Lower lobe of right lung (tissue), 2 donors: ENCODE data around the gene DNPH1. TPM values are rescaled to one million over a fixed set of nuclear protein-coding genes. Genes with fewer than 3 reads are reported as not detected.

Source experiments
- ATAC-seq, 2 donors: fragments of 200-7000 bp; cut with Tn5 transposase; one replicate each; pipeline ENCODE4 v1.9.1; 2020 to 2022; ENCODE audit warnings: mild to moderate bottlenecking in 2 of 2, moderate library complexity in 2 of 2
- DNase-seq: peaks from one replicate; pipeline ENCODE4 v3.0.0-alpha.2; 2020
- H3K27ac ChIP-seq: fragments of 200-600 bp; one replicate; pipeline ENCODE4 v1.8.0; 2022
- H3K27me3 ChIP-seq: fragments of 200-600 bp; one replicate; pipeline ENCODE4 v1.8.0; 2022; ENCODE audit warnings: low read depth
- H3K36me3 ChIP-seq: fragments of 200-600 bp; one replicate; pipeline ENCODE4 v1.8.0; 2022; ENCODE audit warnings: mild to moderate bottlenecking
- H3K4me1 ChIP-seq: fragments of 200-600 bp; one replicate; pipeline ENCODE4 v1.8.0; 2022
- H3K4me3 ChIP-seq: fragments of 200-600 bp; one replicate; pipeline ENCODE4 v1.8.0; 2022; ENCODE audit warnings: mild to moderate bottlenecking
- H3K9me3 ChIP-seq: fragments of 200-600 bp; one replicate; pipeline ENCODE4 v1.8.0; 2022
- CTCF ChIP-seq: fragments of 200-600 bp; IDR thresholded peaks from one replicate; pipeline ENCODE4 v1.8.0; 2022; ENCODE audit warnings: antibody characterized with exemption, mild to moderate bottlenecking
- intact Hi-C: fragments of 100-400 bp; cut with DNase I; formaldehyde crosslinking; loops from one replicate; pipeline ENCODE4 v1.11.0; 2022
- total RNA-seq: library from RNA; stranded (reverse); fragmentation: NEBNext Ultra II Directional; extraction: Animal tissue kit (Norgen Biotek cat#: 25700); gene quantifications from one replicate; pipeline ENCODE4 v1.2.1, GENCODE V29; 2021
- donor health status: DM: no; HTN: yes; CAD: no; lungs with severe emphysema.

DNPH1 gene
- total RNA-seq, 1 donor from 2014 or later = 24.0 TPM

- ATAC-seq = no peak
- no peak for DNase-seq
- TF ChIP-seq CTCF = no peak
- intact Hi-C loops = no loop called here
- H3K4me1 ChIP-seq = no peaks in the 10 kb centered on the region
- H3K4me3 ChIP-seq = no peak overlapping the region
- H3K27me3 ChIP-seq = no peaks in the 10 kb centered on the region
- no peak overlapping the region for H3K27ac ChIP-seq
- no peaks in the 10 kb centered on the region for H3K9me3 ChIP-seq
- peaks cover 35% of the 10 kb centered on the region for H3K36me3 ChIP-seq
These were observed 17.3 kb downstream of the DNPH1 start for GRCh38 chr6:43211955-43212354.

DNA sequence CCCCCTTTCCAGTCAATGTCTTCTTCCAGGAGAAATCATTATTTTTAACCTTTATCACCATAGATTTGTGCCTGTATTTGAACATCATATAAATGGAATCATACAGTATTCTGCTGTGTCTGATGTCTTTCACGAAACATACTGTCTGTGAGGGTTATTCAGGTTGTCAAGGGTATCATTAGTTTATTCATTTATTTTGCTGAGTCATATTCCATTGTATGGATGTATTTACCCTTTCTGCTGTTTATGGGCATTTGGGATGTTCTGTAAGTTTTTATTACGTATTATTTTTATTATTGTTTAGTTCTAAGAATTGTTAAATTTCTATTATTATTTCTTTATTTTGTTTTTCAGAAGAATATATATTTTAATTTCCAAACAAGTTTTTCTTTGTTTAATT is 22.0 kb downstream of the DNPH1 start:
- H3K27ac ChIP-seq = no peak overlapping the region
- peaks cover 16% of the 10 kb centered on the region for H3K36me3 ChIP-seq
- no peaks in the 10 kb centered on the region for H3K9me3 ChIP-seq
- DNase-seq (no peak), ATAC-seq (no peak)
- no peak for TF ChIP-seq CTCF
- no peak overlapping the region for H3K4me3 ChIP-seq
- H3K4me1 ChIP-seq = no peaks in the 10 kb centered on the region
- intact Hi-C loops = no loop called here
- no peaks in the 10 kb centered on the region for H3K27me3 ChIP-seq

GRCh38 chr6:43205849-43206248 is 23.4 kb downstream of the DNPH1 start:
- H3K4me3 ChIP-seq = no peak overlapping the region
- peak in 1 of 2 donors; percentile 20 for ATAC-seq
- intact Hi-C loops = no loop called here
- no peak for TF ChIP-seq CTCF
- no peaks in the 10 kb centered on the region for H3K9me3 ChIP-seq
- H3K4me1 ChIP-seq = no peaks in the 10 kb centered on the region
- no peak overlapping the region for H3K27ac ChIP-seq
- peaks cover 20% of the 10 kb centered on the region for H3K36me3 ChIP-seq
- no peaks in the 10 kb centered on the region for H3K27me3 ChIP-seq
- DNase-seq = no peak

DNA sequence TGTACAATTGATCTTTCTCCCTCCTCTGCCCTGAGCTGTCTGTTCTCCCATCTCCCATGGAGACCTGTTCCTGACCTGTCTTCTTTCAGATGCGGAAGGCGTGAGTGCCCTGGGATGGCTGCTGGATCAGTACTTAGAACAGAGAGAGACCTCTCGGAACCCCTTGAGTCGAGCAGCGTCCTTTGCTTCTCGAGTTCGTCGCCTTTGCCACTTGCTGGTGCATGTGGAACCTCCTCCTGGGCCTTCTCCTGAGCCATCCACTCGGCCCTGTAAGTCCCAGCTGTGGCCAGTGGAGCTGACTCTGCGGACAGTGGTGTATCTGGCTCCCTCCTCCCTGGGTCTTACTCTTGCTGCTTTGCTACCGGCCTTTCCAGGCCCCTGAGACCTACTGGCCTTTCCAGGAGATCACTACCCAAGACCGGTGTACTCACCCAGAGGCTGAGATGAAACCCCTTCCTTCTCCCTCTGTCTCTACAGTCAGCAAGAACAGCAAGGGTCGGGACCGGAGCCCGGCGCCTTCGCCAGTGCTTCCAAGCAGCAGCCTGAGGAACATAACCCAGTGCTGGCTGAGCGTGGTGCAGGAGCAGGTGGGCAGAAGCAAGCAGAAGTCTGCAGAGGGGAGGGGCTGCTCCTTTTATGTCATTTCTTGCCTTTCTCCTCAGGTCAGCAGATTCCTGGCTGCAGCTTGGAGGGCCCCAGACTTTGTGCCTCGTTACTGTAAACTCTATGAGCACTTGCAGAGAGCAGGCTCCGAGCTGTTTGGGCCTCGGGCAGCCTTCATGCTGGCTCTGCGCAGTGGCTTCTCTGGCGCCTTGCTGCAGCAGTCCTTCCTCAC is 24.8 kb downstream of the DNPH1 start:
- Histone ChIP-seq H3K9me3 (no peaks in the 10 kb centered on the region), H3K27me3 (no peaks in the 10 kb centered on the region), H3K36me3 (peaks cover 33% of the 10 kb centered on the region), H3K27ac (no peak overlapping the region), H3K4me1 (no peaks in the 10 kb centered on the region), H3K4me3 (no peak overlapping the region)
- no peak for DNase-seq
- ATAC-seq = no peak
- no peak for TF ChIP-seq CTCF
- intact Hi-C loops = no loop called here

DNA sequence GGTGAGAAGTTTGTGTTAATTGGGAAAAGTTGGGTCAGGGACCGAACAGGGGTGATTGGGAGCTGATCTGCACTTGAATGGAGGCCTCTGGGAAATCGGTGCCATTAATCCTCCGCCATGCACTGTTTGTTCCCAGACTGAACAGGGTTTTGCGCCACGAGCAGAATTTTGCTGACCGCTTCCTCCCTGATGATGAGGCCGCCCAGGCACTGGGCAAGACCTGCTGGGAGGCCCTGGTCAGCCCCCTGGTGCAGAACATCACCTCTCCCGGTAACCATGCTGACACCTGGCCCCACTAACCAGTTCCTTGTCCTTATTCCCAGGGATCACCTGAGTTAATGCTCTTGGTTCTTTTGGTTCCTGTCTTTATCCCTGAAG is 25.6 kb downstream of the DNPH1 start:
- no peak for TF ChIP-seq CTCF
- peaks cover 41% of the 10 kb centered on the region for H3K36me3 ChIP-seq
- no peak for DNase-seq
- no peak overlapping the region for H3K4me3 ChIP-seq
- no peaks in the 10 kb centered on the region for H3K9me3 ChIP-seq
- H3K27ac ChIP-seq = no peak overlapping the region
- H3K4me1 ChIP-seq = no peaks in the 10 kb centered on the region
- H3K27me3 ChIP-seq = no peaks in the 10 kb centered on the region
- ATAC-seq = no peak
- intact Hi-C loops = no loop called here
